GM13976 (cell line): ENCODE data around the gene MISP3.
"Not testable (repeated sequence)": the region's sequence is repeated elsewhere in the genome, so short reads cannot be mapped to it uniquely, and the experiment has no call there.

Experiments used
- DNase-seq: peaks from one replicate; pipeline ENCODE4 v3.0.0; 2012; ENCODE audit warnings: low spot score
- CTCF ChIP-seq: IDR thresholded peaks from 2 replicates; pipeline ENCODE4 v1.5.1; 2012; ENCODE audit warnings: borderline replicate concordance, mild to moderate bottlenecking; ENCODE audit not compliant: insufficient read depth; ENCODE audit errors: extremely low read depth, missing control alignments, control extremely low read depth
- in situ Hi-C: fragments of 300-500 bp; cut with MboI; formaldehyde crosslinking; loops from one replicate; pipeline ENCODE4 v1.12.0; 2022; ENCODE audit warnings: low sequenced_read_pairs, mixed read lengths, inconsistent platforms; ENCODE audit not compliant: unreplicated experiment

MISP3 gene

GRCh38 chr19:14048443-14049153, 24.0 kb upstream of the MISP3 start:
- in situ Hi-C loops: no loop called here
- peak; percentile 80 for DNase-seq
- TF ChIP-seq CTCF: peak; percentile 79

GRCh38 chr19:14050512-14050911, 22.1 kb upstream of the MISP3 start:
- TF ChIP-seq CTCF: no peak
- in situ Hi-C loops: loop anchor here (25.0 kb wide), 1 partner anchor 438 kb away; no protein-coding TSS in a partner anchor
- DNase-seq: no peak

GRCh38 chr19:14050961-14051360, 21.6 kb upstream of the MISP3 start:
- in situ Hi-C loops: loop anchor here (25.0 kb wide), 1 partner anchor 439 kb away; no protein-coding TSS in a partner anchor
- not testable (repeated sequence) for DNase-seq

- no peak for TF ChIP-seq CTCF
- no peak for DNase-seq
- in situ Hi-C loops: loop anchor here (25.0 kb wide), 1 partner anchor 440 kb away; no protein-coding TSS in a partner anchor
Measured at GRCh38 chr19:14051980-14052379, 20.6 kb upstream of the MISP3 start.

GRCh38 chr19:14052470-14052869, 20.1 kb upstream of the MISP3 start:
- DNase-seq: no peak
- no peak for TF ChIP-seq CTCF
- in situ Hi-C loops: loop anchor here (25.0 kb wide), 1 partner anchor 440 kb away; no protein-coding TSS in a partner anchor

GRCh38 chr19:14053032-14053431, 19.6 kb upstream of the MISP3 start:
- TF ChIP-seq CTCF: no peak
- in situ Hi-C loops: loop anchor here (25.0 kb wide), 1 partner anchor 441 kb away; no protein-coding TSS in a partner anchor
- DNase-seq: no peak

- in situ Hi-C loops: loop anchor here (25.0 kb wide), 1 partner anchor 441 kb away; no protein-coding TSS in a partner anchor
Measured at GRCh38 chr19:14053500-14053899, 19.1 kb upstream of the MISP3 start.

More at GRCh38 chr19:14053500-14053899, 19.1 kb upstream of the MISP3 start:
- no peak for TF ChIP-seq CTCF
- DNase-seq: no peak
